IMR-90 (cell line): Measurements from ENCODE around the gene PXYLP1.

Source experiments
- POLR2A ChIP-seq: IDR thresholded peaks from 2 replicates; pipeline ENCODE4 v1.6.1; 2012; ENCODE audit warnings: mild to moderate bottlenecking, low read depth, low read length
- TF ChIP-seq, protein P1 (sequence below): fragments of 150-350 bp; IDR thresholded peaks from 2 replicates; pipeline ENCODE4 v1.6.1; 2017; ENCODE audit warnings: mild to moderate bottlenecking, antibody characterized with exemption, low read length, low read depth

DNA sequence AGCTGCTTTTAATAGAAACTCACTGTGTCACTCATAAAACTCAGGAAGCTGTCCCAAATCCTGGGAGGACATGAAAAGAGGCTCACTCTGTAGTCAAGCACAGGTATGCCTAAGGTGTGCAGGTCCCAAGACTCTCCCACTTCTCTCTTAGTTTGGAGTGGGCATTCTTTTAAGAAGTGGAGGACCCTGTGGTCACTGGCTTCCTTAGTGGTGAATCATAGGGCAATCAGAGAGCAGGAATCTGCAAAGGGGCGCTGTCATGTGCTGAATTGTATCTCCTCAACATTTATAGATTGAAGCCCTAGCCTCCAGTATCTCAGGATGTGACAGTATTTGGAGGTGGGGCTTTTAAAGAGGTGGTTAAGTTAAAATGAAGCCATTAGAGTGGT is 89.5 kb downstream of the PXYLP1 start:
- TF ChIP-seq, protein P1, sequence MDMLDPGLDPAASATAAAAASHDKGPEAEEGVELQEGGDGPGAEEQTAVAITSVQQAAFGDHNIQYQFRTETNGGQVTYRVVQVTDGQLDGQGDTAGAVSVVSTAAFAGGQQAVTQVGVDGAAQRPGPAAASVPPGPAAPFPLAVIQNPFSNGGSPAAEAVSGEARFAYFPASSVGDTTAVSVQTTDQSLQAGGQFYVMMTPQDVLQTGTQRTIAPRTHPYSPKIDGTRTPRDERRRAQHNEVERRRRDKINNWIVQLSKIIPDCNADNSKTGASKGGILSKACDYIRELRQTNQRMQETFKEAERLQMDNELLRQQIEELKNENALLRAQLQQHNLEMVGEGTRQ: no peak
- TF ChIP-seq POLR2A: no peak
